GM19193 (cell line): ENCODE measurements around the gene ZNF738.
A peak's percentile ranks its signal among the peaks of the same experiment; 100 is the strongest.

Experiments
- POLR2A ChIP-seq: IDR thresholded peaks from 4 replicates; pipeline ENCODE4 v1.6.1; 2011; ENCODE audit not compliant: insufficient read depth, insufficient read length; ENCODE audit errors: extremely low read depth

Gene ZNF738

GRCh38 chr19:21358768-21359451 lies at the start of gene ZNF738:
Gene ZNF738 (plus strand): TSS chr19:21359000. CDS start chr19:21359141, 141 bp downstream.
- peak; percentile 70 for TF ChIP-seq POLR2A

- TF ChIP-seq POLR2A = no peak
Observed at GRCh38 chr19:21314676-21315075, 44.1 kb upstream of the ZNF738 start.

GRCh38 chr19:21317821-21318220 lies 41.0 kb upstream of the ZNF738 start:
- TF ChIP-seq POLR2A = no peak

- TF ChIP-seq POLR2A = no peak
Observed at GRCh38 chr19:21321134-21321533, 37.7 kb upstream of the ZNF738 start.

GRCh38 chr19:21321996-21322395 lies 36.8 kb upstream of the ZNF738 start:
- TF ChIP-seq POLR2A = no peak

- TF ChIP-seq POLR2A = no peak
Observed at GRCh38 chr19:21322528-21322927, 36.3 kb upstream of the ZNF738 start.

GRCh38 chr19:21323000-21323399 lies 35.8 kb upstream of the ZNF738 start:
- TF ChIP-seq POLR2A = no peak

GRCh38 chr19:21326169-21326568 lies 32.6 kb upstream of the ZNF738 start:
- TF ChIP-seq POLR2A = no peak

GRCh38 chr19:21328406-21328805 lies 30.4 kb upstream of the ZNF738 start:
- no peak for TF ChIP-seq POLR2A

- peak; percentile 92 for TF ChIP-seq POLR2A
Observed at GRCh38 chr19:21328885-21329605, 29.8 kb upstream of the ZNF738 start, which contains the start of gene ZNF708. Gene ZNF708 (minus strand): TSS chr19:21329410. CDS start chr19:21329212, 198 bp downstream.

- no peak for TF ChIP-seq POLR2A
Observed at GRCh38 chr19:21335721-21336120, 23.1 kb upstream of the ZNF738 start.

GRCh38 chr19:21352830-21353229 lies 6.0 kb upstream of the ZNF738 start:
- no peak for TF ChIP-seq POLR2A

- TF ChIP-seq POLR2A = no peak
Observed at GRCh38 chr19:21362291-21362690, 3.5 kb downstream of the ZNF738 start.

- TF ChIP-seq POLR2A = no peak
Observed at GRCh38 chr19:21383980-21384582, 25.3 kb downstream of the ZNF738 start.

- TF ChIP-seq POLR2A = no peak
Observed at GRCh38 chr19:21396121-21396520, 37.3 kb downstream of the ZNF738 start.
